A549 treated with GW870086 at 1 μM for 4 hours (cell line): ENCODE results near the gene LITAFD. TPM values are rescaled to one million over a fixed set of nuclear protein-coding genes. Genes with fewer than 3 reads are reported as not detected.

ENCODE experiments used
- total RNA-seq: library from RNA; stranded (reverse); fragments of 200-300 nt; extraction: Qiagen RNA extraction; gene quantifications from 5 replicates; pipeline ENCODE4 v1.2.3, GENCODE V29; 2022; ENCODE audit warnings: low read depth

The LITAFD gene
- not detected in 5 replicates for total RNA-seq

GRCh38 chr16:8882041-8882617, at the start of gene LITAFD:
Gene LITAFD, plus strand, starts transcription at chr16:8882351. Its CDS starts 2,005 bp downstream, at chr16:8884356.

GRCh38 chr16:8868416-8869211, 13.5 kb upstream of the LITAFD start, which contains the start of gene CARHSP1:
Gene CARHSP1, minus strand, starts transcription at chr16:8869006. Its CDS starts 9,678 bp downstream, at chr16:8859328.

Other genes starting within 250 kb of the LITAFD start
- gene ABAT, start 207.7 kb upstream of the LITAFD start, total RNA-seq, result 0.17 to 0.48 TPM (median 0.35 TPM) in 5 replicates
- 12.7 to 14.7 TPM (median 14.4 TPM) in 5 replicates for gene TMEM186, start 84.7 kb upstream of the LITAFD start, total RNA-seq
- gene PMM2, start 84.5 kb upstream of the LITAFD start, total RNA-seq, result 93.4 to 101 TPM (median 96.8 TPM) in 5 replicates
- gene CARHSP1, start 13.3 kb upstream of the LITAFD start, total RNA-seq, result 139 to 166 TPM (median 162 TPM) in 5 replicates
- gene USP7, start 81.6 kb downstream of the LITAFD start, total RNA-seq, result 75.0 to 86.2 TPM (median 78.0 TPM) in 5 replicates
- 23.1 to 27.2 TPM (median 24.5 TPM) in 5 replicates for gene HAPSTR1, start 209.3 kb downstream of the LITAFD start, total RNA-seq